ENCODE data around the gene TBX15.

The TBX15 gene

DNA sequence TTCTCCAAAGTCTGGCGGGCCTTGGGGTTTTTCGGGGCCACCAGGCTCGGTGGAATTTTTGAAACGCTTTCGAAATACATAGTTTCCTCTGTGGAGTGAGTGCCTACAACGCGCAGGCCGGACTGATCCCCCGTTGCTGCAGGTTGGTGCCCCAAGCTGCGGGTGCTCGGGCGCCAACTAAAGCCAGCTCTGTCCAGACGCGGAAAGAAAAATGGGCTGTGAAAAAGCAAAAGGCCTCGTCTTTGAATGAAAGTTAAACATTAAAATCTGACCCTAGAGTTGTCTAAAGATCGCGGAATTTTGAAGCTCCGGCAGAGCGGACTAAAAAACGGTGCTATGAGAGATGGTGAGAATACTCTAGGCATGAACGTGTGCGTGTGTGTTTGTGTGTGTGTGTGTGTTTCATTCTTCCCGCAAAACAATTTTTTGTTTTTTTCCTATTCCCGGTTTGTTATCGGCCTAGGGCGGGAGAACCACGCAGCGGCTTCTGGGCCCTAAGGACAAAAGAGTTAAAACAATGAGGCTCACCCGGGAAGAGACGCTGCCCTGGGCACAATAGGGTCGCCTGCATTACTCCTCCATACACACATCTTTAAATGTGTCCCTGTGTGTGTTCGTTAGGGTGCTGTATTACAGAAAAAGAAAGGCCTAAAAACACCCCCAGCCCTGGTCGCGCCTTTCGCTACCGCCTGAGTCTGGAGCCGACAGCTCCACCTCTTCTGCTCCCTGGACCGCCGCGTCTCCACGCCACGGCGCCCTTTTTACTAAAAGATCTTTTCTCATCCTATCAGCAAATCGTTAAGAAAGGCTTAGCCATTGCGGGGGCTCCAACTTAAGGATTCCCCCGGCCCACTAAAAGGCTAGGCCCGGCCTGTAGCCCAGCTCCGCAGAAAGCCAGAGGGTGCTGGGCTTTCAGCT, 3.2 kb downstream of the TBX15 start:
- no peak for DNase-seq (ENCODE audit: low read depth)

GRCh38 chr1:118984086-118984721, 3.9 kb downstream of the TBX15 start:
- DNase-seq (ENCODE audit: low read depth) = no peak

GRCh38 chr1:118983558-118984041, 4.5 kb downstream of the TBX15 start:
- no peak for DNase-seq (ENCODE audit: low read depth)

DNA sequence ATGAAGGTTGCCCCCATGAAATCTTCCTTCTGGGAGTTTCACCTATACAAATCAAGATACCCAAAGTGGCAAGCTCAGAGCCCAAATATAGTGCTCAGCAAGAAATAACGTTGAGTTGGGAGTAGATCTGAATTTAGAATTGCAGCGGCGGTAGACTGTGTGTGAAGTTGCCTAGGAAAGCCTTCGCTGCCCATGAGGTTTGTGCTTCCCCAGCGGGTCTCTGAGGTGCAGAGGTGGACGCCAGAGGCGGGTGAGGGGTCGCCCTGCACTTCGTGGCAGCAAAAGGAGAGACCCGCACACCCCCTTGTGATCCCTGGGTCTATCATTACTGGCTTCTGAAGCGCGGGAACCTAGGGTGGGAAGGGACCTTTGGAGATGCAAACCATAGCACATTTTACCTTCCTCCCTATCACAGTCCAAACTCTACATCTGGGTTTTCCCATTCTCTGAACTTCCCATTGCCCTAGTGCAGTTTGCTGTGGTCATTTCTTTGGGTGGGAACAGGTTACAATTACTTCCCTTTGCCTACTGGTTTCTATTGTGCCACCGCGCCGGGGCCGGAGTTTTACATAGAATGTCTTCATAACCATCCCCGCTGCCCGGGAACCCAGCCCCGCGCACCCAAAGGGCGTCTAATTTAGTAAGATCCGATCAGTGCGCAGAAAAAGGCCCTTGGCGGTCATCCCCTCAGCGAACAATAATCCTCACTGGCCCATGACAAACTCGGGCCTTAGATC, 5.2 kb downstream of the TBX15 start:
- DNase-seq (ENCODE audit: low read depth) = no peak

GRCh38 chr1:118982266-118982665, 5.9 kb downstream of the TBX15 start:
- DNase-seq (ENCODE audit: low read depth) = no peak

- no peak for DNase-seq (ENCODE audit: low read depth)
Measured at GRCh38 chr1:118981436-118981835, 6.7 kb downstream of the TBX15 start.

- DNase-seq (ENCODE audit: low read depth) = no peak
Measured at GRCh38 chr1:118979754-118980575, 8.2 kb downstream of the TBX15 start.

DNA sequence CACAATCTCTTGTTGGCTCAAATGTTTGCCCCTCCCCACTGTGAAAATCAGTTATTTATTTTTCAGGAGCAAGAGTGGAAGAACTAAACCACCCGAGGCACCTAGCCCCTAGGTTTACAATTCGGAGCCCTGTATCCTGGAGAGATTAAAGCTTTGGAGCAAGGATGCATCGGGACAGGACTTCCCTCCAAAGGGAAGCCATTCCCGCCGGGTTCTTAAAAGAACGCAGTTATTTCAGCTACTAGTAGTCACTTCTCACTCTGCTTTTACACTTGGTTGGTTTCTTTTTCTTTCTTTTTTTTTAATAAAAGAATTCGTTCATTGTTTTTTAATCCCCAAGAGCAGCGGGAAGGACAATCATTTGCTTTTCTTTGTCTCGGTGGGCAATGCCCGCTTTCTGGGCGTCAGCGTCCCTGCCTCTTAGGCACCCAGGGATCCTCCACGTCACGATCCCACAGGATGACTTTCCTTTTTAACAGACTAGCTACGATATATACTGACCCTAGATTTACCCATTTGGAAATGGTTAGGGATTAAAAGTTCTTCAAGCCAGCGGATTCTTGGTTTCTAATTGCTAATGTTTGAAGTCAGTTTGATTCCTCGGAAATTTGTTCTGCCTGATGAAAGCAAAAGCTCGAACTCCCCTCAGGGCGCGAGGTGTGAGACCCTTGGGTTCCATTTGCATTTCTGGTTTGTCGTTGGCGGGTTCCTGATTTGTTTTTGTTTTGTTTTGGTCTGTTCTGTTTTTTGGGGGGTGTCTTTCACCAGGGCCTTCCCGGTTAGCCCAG, 9.0 kb downstream of the TBX15 start:
- DNase-seq (ENCODE audit: low read depth) = no peak

DNA sequence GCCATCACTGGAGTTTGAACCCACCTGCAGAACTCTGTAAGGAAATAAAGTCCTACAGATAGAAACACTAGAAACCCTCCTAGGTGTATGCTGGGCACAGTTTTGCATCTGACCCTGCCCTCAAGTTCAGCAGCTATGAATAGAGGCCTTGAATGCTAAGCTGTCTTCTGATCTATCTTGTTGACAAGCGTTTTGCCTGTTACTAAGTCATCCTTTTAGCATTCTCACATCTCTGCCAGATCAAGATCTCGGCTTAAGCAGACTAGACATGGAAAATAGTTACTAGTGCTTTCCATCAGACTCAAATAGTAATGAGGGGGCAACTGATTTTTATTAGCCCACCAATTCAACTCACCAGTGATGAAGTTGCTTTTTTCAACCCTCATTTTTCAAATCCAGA, 10.5 kb downstream of the TBX15 start:
- no peak for DNase-seq (ENCODE audit: low read depth)

DNA sequence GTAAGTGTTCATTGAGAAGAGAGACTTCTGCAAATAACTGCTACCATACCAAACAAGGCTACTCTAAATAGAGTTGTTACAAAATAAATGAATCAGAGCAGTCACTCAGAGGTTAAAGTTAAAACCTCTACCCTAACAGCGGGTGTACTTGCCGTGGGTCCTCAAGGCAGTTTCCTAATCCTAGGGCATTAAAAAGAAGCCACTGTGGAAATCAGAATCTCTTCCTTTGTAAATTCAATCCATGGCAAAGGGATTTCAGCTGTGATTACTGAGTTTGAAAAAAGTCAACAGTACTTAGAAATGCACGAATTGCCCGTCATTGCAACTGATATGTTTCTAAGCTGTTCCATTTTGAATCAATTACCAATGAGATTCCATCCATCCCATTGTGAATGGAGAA, 13.5 kb downstream of the TBX15 start:
- DNase-seq (ENCODE audit: low read depth) = no peak

DNA sequence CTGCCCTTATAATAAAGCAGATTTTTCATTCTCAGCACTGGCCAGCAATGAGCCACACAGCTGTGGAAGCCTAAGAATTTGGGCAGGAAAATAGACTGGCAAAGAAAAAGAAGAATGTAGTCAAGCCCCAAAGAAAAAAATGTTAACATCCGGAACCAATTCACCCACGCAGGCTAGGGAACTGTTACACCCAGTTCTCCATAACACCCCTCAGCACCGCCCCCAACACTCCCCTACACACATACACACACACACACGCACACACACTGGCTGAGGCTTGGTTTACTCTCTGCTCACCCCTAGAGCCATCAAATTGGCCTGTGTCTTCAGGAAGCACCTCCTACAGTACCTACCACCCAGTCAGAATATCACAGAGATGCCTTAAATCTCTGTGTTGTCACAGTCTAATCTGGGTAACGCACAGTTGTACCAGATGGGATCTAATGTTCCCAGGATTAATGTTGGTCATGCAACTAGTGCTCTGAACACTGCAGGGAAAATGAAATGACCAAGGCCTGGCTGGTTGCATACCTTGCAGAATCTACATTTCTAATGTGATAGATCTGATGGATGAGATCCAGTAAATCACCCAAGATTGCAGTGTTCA, 14.5 kb downstream of the TBX15 start:
- no peak for DNase-seq (ENCODE audit: low read depth)

DNA sequence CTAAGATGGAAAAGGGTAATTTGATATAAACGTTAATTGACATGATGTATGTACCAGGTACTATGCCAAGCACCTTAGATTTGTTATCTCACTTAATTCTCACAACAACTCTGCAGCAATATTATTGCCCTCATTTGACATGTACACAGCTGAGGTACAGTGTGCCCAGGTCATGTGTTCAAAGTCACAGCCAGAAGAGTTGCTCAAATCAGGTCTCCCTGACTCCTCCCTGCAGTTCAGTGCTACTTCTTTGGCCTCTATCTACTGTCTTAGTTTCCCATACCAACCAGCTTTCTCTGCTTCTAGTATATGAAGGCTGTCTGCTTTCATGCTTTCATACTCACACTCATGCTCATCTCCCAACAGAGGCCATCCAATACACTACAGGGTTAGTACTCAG, 15.1 kb downstream of the TBX15 start:
- DNase-seq (ENCODE audit: low read depth) = no peak

- DNase-seq (ENCODE audit: low read depth) = no peak
Measured at GRCh38 chr1:118970451-118970850, 17.7 kb downstream of the TBX15 start.

- DNase-seq (ENCODE audit: low read depth) = no peak
Measured at GRCh38 chr1:118963456-118964430, 24.4 kb downstream of the TBX15 start.

DNA sequence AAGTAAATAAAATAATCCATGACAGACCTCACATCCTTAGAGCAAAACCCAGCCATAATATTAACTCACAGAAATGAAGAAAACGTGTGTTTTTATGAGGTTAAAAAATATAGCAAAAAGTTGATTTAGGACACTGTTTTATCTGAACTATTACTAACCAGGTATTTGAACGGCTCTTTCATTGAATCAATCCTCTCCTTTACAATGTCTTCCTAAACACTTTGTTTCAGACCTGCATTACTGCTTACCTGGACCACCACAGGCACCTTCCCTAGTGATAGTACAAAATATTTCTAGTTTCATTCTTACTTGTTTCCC, 25.0 kb downstream of the TBX15 start:
- DNase-seq (ENCODE audit: low read depth) = no peak

DNA sequence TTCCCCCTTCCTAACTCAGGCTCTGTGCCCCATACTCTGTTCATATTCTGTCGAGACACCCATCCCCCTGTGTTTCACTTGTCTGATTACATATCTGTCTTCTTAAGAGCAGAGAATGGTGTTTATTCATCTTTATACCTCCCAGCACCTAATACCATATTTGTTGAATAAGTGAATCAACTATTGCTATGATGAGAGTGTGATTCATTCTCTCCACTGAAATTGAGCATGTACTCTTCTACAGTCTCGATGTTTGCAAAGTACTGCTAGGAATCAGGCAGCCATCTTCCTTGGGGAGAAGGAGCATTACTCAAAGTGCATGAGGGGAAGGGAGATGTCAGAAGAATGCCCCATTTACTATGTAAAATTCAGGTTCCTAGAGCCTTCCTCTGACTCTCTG, 27.0 kb downstream of the TBX15 start:
- no peak for DNase-seq (ENCODE audit: low read depth)

DNA sequence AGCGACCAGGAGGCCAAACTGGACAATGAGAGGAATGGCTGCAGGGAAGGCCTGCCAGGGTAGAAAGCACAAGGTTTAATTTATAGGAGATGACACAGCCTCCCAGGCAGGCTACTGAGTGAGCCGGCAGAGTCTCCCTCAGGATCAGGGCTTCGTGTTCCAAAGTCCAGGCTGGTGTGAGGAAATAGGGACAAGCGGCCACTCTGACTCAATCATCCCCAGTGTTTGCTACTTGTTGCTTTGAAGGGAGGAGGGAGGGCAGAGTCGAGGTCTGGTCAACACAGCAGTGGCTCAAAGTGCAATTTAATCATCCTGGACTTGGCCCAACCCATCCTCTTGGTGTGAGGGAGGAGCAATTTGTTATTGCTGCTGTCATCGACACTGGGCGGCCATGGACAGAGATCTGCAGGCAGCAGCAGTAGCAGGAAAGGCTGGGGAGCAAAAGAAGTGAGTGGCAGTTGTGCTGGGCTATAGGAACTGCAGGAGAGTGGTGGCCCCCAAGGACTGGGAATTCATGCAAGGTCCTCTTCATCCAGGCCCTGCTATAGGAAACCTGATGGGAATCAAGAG, 27.5 kb downstream of the TBX15 start:
- DNase-seq (ENCODE audit: low read depth) = no peak

- DNase-seq (ENCODE audit: low read depth) = no peak
Measured at GRCh38 chr1:118960026-118960561, 28.0 kb downstream of the TBX15 start.
